HG03103 (cell line): ENCODE data around the gene PDE6H.

Source experiments
- ATAC-seq: cut with Tn5 transposase; IDR thresholded peaks from one replicate; pipeline ENCODE4 v1.9.1; 2021; ENCODE audit warnings: low read depth; ENCODE audit not compliant: unreplicated experiment

Gene PDE6H

DNA sequence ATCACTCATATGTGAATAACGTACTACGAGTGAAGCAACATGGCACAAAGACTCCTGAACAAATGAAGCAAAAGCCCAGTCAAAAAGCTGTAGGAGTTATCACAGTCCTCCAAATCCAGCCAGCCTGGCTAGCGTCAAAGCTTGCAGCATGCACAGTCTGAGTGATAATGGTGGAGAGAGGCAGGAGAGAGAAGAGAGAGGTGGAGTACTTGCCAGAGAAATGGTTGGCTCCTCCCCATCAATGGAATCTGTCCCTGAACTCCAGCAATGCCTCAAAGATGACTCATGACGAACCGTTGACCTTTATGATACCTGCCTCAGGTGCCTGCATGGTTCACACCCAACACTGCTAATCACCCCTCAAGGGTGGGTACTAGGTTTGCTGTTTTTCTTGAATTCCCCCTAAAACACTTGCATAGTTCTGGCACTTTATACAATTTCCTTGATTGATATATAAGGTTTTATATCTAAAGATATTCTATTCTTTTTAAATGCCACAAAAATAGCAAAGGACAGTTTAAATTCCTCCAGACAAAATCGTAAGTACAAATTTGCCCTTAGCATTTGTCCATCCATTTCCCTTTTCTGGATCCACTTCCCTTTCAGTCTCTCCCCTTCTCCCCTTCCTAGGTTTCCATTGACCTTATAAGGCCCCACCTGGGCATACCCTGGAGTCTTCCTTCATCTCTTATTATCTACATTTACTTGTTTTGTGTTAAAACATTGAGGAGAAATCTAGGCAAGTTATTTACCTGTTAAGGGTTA, 21.7 kb upstream of the PDE6H start:
- ATAC-seq, result no peak

DNA sequence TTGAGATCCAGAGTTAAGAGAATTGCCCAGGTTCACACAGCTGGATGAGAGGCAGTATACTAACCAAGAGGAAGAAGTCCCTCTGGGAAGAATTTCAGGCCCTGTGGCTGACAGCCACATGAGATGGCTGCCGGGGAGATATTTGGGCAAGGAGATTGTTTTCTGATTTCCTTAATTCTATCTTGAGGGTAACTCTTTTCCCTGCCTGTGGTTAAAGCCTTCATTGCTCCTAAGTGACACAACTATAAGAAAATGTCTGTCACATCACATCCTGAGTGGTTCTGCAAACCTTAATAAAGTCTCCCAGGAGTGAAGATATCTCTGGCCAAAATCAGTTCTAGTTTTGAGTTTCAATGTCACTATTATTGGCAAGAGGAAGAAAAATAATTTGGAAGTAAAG, 21.0 kb upstream of the PDE6H start:
- no peak for ATAC-seq

DNA sequence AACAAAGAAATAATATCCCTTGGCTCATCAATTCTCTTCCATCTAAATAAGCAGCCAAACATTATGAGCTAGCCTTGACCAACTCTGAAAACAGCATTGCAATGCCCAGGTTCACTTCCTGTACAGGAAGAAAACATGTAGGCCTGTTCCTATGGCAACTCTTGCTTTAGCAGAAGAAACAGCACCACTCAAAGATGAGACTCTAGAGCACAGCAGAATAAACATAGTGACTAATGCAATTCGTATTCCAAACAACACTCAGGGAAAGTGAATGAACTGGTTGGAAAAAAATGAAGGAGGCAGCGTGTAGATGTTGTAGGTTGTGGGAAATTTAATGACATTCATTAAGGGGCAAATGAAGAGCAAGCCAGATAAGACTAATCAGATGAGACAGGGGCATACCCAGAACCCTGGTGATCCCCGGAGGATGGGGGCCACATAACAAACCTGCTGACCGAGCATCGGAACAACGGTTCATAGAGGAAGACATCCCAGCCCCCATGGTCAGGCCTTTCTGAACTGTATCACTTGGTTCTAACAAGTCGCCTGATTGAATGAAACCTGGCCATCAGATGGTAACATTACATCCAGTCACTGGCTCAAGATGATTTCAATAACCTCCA, 20.4 kb upstream of the PDE6H start:
- ATAC-seq, result peak; percentile 45

DNA sequence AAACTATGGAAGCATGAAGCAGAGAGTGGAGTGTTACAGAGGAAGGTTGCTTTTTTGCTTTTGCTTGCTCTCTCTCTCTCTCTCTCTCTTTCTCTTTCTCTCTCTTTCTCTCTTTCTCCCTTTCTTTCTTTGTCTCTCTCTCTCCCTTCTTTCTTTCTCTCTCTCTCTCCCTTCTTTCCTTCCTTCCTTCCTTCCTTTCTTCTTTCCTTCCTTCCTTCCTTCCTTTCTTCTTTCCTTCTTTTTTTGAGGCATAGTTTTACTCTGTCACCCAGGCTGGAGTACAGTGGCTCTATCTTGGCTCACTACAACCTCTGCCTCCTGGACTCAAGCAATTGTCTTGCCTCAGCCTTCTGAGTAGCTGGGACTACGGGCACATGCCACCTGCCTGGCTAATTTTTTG, 19.1 kb upstream of the PDE6H start:
- no peak for ATAC-seq

DNA sequence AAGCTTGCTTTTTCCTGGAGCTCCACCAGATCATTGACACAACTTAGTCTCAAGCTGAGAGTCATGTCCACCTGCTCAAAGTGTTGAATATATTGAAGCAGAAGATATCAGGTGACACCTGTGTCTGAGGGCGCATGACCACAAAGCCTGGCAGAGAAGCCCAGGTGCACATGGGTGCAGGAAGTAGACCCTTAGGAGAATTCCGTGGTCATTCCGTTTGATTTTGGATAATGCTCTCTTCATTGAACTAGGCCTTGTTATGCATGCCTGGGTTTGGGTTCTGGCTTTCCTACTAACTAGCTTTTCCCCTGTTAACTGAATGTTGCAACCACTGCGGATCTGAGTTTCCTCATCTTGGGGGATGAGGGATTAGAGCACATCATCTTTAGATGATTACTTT, 18.6 kb upstream of the PDE6H start:
- no peak for ATAC-seq

DNA sequence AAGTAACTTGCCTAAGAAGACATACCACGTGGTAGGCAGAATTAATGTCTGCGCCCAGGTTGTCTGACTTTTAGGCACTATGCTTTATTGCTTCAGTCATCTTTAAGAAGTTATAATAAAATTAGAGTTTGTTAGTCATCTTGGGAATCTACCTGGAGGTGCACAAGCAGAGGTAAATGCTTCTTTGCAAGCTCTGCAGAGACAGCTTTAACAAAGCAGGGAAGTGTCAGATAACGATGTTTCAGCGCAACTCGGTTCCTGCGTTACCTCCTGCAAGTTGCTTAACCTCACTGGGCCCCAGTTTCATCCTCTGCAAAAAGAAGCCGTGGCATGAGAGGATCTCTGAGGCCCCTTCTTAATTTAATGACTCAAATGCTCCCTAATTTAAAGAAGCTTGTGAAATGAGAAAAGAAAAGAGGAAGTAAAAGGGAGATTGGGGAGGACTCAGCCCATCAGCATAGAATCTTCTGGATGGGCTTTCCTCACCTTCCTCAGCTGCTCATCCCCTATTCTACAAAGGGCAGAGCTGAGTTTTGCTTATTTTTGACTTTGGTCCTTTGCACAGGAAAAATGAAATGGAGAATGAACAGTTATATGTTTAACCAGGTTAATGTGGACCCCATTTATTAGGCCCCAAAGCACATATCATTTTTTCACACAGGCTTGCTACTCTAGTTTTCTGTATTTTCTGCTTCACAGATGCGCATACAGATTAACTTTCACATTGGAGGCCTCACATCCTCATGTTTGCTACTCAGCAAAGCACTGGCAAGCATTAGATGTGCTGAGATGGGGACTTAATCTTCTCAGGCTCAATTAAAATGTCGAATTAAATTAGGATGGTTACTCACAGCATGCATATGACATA, 16.6 kb upstream of the PDE6H start:
- peak; percentile 39 for ATAC-seq

DNA sequence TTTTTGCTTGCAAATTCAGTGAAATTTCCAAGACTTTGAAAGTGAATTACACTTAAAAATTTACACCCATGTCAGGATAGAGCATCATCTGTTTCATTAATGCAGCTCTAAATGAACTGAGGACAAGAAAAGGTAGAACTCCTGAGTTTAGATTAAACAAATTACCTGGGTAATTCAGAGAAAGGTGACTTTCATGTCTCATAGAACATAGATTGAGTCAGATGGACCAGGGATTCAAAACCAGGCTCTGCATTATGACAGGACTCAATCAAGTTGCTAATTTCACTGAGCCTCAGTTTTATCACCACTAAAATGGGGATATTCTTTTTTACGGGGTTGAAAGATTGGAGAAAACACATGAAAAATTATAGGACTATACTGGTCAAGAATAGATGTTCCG, 15.9 kb upstream of the PDE6H start:
- no peak for ATAC-seq

DNA sequence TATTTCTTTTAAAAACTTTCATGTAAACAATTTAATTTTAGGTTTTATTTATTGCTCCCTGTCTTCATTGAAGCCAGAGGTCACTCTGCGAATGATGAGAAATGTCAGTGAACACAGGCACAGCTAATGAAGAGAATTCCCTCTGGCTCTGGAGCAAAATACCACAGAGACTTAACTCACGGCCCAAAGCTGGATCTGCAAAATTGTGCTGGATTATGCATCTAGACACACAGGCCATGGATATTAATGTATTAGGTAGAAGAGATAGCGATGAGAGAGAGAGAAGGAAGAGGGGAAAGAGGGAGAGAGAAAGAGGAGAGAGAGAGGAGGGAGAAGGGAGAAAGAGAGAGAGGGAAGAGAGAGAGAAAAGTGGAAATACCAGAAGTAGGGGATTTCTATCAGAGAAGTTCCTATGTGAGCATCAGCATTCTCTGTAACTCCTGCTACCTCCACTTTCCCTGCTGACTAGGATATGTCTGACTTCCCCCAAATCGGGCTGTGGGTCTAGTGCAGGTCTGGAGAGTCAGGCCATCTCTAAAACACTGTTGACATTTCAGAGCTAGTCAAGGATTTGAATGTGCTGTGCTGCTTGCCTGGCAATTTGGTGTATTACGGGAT, 15.2 kb upstream of the PDE6H start:
- no peak for ATAC-seq

DNA sequence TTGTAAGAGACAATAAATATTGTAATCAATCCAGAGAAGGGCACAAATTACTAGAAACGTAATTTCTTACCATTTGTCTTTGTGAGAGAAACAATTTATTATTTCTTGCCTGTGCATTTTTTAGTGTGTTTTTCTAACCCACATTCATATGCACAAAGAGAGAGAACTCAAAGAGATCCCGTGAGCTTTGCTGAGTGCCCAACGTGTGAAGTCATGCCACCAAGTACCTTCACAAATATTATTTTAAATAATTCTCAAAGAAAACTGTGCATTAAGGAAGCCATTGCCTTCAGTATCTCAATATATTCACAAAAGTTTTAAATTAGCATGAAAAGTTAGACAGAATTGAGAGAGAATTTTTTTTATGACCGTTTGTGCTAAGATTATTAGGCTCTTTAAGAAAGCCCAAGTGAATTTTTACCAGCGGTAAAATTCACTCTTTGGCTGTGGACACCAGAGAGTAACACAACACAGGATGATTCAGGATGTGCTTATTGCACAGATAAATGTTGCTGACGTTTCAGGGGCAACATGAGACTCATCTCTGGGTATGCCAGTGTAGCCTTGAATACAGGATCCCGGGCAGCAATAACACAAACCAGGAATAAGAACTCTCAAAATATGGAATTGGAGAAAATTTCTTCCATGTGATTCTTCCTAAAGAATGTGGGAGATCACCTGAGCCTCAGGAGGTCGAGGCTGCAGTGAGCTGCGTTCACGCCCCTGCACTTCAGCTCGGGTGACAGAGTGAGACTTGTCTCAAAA, 14.3 kb upstream of the PDE6H start:
- ATAC-seq, result no peak

DNA sequence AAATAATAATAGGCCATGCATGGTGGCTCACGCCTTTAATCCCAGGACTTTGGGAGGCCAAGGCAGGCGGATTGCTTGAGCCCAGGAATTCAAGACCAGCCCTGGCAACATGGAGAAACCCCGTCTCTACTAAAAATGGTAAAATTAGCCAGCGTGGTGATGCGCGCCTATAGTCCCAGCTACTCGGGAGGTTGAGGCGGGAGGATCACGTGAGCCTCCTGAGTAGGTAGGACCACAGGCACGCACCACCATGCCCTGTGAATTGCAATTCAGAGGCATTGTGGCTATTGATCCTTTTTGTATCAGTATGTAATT, 13.8 kb upstream of the PDE6H start:
- ATAC-seq, result no peak

DNA sequence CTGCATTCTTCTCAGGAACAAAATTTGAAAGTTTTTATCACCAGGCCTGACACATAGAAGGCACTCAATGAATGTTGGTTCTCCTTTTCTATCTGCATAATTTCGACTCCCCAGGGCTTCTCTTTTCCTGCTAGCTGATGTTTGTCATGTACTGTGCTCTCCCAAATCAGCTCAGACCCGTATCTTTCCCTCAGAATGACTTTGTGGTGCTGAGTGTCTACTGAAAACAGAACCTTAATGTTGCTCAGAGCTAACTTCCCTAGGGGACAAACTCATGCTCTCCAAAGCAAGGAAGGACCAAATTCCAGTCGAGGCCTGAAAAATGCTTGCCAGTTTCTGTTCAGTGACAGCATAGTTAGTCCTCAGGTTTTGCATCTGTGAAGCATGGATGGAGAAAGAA, 13.4 kb upstream of the PDE6H start:
- ATAC-seq, result no peak

DNA sequence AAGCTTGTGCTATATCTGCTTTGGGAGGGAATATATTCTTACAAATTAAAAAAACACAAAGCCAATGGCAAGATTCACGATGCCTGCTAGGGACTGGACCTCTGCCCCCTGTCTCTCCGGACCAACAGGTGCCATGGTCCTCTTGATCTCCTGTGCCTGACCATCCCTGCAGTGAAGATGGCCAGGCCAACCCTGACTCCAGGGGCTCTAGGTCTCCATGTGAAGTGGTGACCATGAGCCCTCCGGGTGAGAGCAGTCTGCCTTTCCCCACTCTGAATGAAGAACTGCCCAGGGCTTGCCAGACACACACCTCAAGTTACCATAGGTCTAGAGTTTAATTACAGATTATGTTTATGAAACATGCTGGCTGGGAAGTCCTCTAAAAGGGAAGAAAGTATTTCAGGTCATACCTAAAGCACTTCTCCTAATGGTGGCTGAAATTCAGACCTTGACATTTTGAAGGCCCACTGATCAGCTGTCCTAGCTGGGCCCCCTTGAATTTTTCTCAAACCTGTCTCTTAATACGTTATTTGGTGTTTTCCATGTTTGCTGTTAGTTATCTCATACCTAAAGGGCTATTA, 12.8 kb upstream of the PDE6H start:
- ATAC-seq, result no peak

DNA sequence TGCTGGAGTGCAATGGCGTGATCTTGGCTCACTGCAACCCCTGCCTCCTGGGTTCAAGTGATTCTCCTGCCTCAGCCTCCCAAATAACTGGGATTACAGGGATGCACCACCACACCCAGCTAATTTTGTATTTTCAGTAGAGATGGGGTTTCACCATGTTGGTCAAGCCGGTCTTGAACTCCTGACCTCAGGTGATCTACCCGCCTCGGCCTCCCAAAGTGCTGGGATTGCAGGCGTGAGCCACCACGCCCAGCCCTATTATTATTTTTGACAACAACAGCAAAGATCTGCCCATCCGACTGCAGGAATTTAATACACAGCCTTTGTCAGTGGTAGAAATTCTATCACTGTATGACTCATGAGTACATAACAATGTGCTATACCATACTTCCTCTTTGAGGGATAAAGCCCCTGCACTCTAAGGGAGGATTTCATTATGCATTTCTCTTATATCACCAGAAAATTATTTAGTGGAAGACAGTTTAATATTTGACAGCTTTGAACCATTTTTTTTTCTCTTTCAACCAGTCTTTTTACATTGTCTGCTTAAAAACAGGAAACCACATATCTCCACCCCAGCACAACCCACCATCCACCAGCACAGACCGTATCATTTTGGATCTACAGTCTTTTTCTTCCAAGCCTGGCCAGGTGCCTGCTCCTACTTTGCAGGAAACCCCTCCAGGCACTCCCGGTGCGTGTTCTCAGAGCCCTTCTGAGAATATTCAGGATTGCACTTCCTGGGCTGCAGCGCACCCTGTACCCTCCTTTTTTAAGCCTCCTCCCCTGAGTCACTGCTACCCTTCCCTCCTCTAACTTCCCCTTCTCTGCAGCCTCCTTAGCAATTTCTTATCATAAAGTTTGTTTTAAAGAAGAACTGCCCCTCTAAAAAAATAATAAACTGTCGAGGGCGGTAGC, 12.0 kb upstream of the PDE6H start:
- ATAC-seq, result peak; percentile 18

DNA sequence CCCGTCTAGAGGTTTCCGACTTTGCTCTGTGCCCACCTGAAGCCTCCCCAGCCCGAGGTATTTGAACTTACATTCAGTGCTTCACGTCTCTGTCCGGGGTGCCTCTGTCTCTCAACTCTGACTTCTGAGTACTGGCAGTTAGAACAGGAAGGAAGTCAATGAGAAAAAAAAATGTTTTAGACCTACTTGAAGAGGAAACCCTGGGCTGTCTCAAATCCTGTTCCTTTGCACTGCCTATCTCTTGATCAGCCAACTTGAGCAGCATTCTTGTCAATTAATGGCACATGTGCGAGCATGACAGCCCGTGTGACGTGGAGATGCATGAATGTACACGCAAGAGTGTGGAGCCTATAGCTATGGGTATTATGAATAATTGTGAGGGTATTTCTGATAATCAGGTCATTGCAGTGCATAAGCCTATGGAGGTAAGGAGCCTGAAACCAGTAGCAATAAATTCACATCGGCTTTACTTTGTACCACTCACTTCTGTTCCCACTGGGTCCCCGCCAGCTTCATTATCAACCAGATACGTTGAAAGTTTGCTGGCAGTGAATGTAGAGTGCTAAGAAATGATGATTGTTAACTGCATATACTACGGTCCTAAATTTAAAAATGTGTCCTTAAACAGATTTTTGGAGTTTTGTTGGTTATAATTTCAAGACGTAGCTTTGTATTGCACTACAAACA, 11.2 kb upstream of the PDE6H start, which contains the start of gene ARHGDIB:
ARHGDIB (minus strand) TSS at position 136 of the 687 bp plus-strand sequence. CDS start 10,889 bp downstream, outside the sequence.
- ATAC-seq, result peak; percentile 59

DNA sequence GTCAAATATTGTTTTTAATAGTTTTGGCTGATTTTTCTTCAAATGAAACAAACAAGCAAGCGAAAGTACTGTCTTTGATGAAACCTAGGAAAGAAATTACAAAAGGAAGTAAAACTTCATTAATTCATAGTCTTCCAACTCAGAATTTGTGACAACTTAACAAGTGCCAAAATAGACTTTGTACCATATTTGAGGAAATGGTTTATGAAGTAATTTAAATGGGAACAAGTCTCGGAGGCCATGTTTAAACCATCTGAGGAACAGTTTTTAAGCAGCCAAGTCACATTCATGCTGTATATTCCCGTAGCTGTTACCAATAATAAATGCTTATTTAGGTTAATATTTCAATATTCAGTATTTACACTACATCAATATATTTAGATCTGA, 10.7 kb upstream of the PDE6H start:
- no peak for ATAC-seq

DNA sequence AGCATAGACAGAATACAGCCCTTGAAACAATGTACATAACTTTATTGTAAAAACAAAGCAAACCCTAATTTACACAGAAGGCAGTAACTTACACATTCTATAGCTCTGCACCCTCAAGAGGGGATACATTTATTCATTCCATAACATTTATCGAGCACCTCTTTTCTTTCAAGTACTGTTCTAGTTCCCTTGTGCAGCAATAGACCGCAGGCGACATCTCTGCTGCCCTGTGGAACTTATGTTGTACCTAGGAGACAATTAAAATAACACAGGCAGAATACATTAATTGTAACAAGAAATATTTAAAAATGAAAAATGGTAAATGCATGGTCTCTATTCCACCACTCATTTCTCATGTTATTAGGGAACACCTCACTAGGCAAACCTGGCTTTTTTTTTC, 10.0 kb upstream of the PDE6H start:
- no peak for ATAC-seq

DNA sequence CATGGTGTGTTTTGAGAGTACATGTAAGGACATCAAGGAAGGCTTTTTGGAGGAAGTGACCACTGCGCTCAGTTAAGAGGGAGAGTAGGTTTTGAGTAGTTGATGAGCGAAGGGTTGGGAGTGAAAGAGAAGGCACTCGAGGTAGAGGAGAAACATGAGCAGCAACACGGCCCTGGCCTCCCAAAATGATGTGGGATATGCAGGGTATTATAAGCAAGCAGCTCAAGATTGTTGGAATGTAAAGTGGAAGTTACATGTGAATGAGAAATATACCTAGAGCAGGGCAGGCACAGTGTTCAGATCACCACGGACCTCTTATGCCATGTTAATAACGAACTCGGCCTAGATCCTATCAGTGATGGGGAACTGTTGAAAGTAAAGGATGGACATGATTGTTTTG, 9.3 kb upstream of the PDE6H start:
- no peak for ATAC-seq

DNA sequence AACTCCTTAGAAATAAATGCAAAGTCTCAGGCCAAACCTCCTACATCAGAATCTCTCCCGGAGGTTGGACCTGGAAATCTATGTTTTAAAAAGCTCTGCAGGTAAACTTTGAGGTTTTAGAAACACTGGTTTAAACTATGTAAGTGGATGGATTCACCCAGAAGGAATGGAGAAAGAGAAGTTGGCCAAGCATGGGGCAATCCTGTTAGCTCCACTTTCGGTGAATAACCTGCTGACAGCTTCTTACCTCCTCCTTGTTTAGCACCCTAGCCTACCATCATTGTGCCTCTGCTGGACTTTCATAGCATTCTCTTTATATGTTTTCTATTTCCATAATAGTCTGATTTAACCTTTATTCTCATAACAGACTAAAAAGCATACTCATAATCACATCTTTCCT, 8.4 kb upstream of the PDE6H start:
- no peak for ATAC-seq
